Measurements from ENCODE around the gene VIP. TPM values are rescaled to one million over a fixed set of nuclear protein-coding genes. Genes with fewer than 3 reads are reported as not detected.

The VIP gene
- total RNA-seq, 1 donor from 2014 or later, result not detected

DNA sequence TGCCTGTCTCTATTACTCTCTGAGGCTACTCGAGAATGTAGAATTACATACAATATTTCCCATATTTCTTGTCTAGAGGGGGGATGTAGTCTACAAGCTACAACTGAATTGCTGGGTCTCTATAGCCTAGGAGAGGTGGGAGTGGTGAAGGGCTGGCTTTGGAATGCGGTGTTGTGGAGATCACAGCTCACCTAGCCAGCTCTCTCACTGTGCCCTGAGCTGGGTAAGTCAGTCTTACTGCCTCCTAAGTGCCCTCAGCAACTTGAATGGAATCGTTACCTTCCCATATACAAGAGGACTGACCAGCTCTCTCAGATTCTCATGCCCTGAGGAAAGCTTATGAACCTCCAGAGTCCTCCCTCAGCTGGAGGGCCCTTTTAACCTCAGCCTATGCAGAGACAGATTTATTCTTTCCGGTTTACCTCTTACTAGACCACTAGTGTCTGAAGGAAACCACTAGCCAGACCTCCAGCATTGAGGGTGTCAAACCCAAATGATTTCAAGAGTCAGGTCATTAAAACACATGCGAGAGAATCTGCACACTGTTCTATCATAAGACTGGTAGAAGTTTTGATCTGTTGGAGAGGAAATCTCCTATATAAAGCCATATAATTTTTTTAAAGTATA lies 20.6 kb downstream of the VIP start:
- intact Hi-C loops (cut with micrococcal nuclease), result no loop called here
- ATAC-seq (ENCODE audit: low read depth) (no peak), DNase-seq (no peak)
- CTCF ChIA-PET, result no interaction called here
- POLR2A ChIA-PET, result no interaction called here
- TF ChIP-seq, protein P1, sequence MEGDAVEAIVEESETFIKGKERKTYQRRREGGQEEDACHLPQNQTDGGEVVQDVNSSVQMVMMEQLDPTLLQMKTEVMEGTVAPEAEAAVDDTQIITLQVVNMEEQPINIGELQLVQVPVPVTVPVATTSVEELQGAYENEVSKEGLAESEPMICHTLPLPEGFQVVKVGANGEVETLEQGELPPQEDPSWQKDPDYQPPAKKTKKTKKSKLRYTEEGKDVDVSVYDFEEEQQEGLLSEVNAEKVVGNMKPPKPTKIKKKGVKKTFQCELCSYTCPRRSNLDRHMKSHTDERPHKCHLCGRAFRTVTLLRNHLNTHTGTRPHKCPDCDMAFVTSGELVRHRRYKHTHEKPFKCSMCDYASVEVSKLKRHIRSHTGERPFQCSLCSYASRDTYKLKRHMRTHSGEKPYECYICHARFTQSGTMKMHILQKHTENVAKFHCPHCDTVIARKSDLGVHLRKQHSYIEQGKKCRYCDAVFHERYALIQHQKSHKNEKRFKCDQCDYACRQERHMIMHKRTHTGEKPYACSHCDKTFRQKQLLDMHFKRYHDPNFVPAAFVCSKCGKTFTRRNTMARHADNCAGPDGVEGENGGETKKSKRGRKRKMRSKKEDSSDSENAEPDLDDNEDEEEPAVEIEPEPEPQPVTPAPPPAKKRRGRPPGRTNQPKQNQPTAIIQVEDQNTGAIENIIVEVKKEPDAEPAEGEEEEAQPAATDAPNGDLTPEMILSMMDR (IDR thresholded peaks at IDR 0.05), result no peak
- Mint-ChIP-seq H3K4me3 (no peak overlapping the region), H3K4me1 (no peaks in the 10 kb centered on the region), H3K27me3 (no peaks in the 10 kb centered on the region), H3K27ac (no peak overlapping the region), H3K36me3 (ENCODE audit: low read depth) (no peaks in the 10 kb centered on the region), H3K9me3 (no peaks in the 10 kb centered on the region)

DNA sequence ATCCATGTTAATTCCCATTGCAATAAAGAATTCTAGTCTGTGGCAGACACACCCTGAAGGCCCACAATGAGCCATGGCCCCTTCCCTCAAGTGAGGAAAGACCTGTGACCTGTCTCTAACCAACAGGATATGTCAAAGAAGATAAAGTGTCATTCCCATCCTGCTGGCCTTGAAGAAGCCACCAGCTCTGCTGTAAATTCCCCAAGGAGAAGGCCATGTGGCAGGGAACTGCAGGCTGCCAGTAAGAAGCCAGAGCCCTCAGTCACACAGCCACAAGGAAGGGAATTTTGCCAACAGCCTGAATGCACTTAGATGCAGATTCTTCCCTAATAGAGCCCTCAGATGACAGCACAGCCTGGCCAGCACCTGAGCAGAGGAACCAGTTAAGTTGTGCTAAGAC lies 24.8 kb downstream of the VIP start:
- TF ChIP-seq, protein P1 (IDR thresholded peaks at IDR 0.05), result no peak
- Mint-ChIP-seq H3K4me1 (no peaks in the 10 kb centered on the region), H3K9me3 (peaks cover 2% of the 10 kb centered on the region), H3K27ac (no peak overlapping the region), H3K36me3 (ENCODE audit: low read depth) (no peaks in the 10 kb centered on the region), H3K27me3 (no peaks in the 10 kb centered on the region), H3K4me3 (no peak overlapping the region)
- POLR2A ChIA-PET, result no interaction called here
- ATAC-seq (ENCODE audit: low read depth) (no peak), DNase-seq (no peak)
- CTCF ChIA-PET, result no interaction called here
- intact Hi-C loops (cut with micrococcal nuclease), result no loop called here

DNA sequence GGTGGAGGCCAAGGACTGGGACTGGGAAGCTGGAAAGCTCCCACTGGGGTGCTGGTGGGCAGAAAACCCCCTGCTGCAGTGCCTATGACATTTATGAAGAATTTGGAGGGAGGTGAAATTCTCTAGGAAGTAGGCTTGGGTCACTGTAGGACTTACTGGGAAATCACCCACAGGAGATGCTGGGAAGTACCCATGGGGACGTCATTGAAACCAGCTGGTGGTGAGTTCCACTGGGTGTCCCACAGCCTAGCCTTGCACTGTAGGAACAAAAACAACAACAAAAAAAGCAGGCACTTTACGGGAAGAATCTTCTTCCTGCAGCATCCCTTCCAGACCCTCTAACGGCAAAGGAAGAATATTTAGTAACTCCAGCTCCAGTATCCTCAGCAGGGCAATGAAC lies 26.2 kb downstream of the VIP start:
- Mint-ChIP-seq H3K27me3 (no peaks in the 10 kb centered on the region), H3K9me3 (peaks cover 2% of the 10 kb centered on the region), H3K36me3 (ENCODE audit: low read depth) (no peaks in the 10 kb centered on the region), H3K4me1 (no peaks in the 10 kb centered on the region), H3K4me3 (no peak overlapping the region), H3K27ac (no peak overlapping the region)
- CTCF ChIA-PET, result no interaction called here
- TF ChIP-seq, protein P1 (IDR thresholded peaks at IDR 0.05), result no peak
- no peak for ATAC-seq (ENCODE audit: low read depth)
- intact Hi-C loops (cut with micrococcal nuclease), result no loop called here
- no peak for DNase-seq
- POLR2A ChIA-PET, result no interaction called here

DNA sequence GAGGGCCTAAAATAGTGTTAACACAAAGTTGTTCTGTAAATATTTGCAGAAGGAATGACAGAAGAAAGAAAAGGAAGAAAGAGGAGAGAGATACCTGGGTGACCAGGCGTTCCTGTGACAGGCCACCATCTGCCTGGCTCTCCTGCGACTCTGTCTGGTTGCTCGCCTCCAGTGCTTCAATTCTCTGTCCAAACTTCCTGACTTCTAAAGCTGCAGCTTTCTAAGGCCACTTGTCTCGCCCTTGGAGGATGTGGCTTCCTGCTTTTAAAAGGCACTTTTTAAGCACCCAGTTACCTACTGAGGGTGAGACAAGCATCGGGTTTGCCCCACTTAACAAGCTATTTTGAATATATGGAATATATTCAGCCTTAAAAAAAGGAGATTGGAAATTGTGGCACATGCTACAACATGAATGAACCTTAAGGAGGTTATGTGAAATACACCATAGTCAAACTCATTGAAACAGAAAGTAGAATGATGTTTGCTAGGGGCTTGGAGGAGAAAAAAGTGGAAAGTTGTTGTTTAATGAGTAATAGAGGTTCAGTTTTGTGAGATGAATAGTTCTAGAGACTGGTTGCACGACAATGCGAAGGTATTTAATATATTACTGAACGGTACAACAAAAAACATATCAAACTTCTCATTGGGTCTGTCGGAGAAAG lies 32.8 kb downstream of the VIP start:
- no peaks in the 10 kb centered on the region for H3K36me3 Mint-ChIP-seq (ENCODE audit: low read depth)
- peaks cover 2% of the 10 kb centered on the region for H3K9me3 Mint-ChIP-seq
- H3K4me1 Mint-ChIP-seq, result no peaks in the 10 kb centered on the region
- intact Hi-C loops (cut with micrococcal nuclease), result no loop called here
- DNase-seq, result no peak
- no peak overlapping the region for H3K27ac Mint-ChIP-seq
- no peak for ATAC-seq (ENCODE audit: low read depth)
- H3K27me3 Mint-ChIP-seq, result no peaks in the 10 kb centered on the region
- ChIA-PET POLR2A (no interaction called here), CTCF (no interaction called here)
- H3K4me3 Mint-ChIP-seq, result no peak overlapping the region
- TF ChIP-seq, protein P1 (IDR thresholded peaks at IDR 0.05), result no peak

DNA sequence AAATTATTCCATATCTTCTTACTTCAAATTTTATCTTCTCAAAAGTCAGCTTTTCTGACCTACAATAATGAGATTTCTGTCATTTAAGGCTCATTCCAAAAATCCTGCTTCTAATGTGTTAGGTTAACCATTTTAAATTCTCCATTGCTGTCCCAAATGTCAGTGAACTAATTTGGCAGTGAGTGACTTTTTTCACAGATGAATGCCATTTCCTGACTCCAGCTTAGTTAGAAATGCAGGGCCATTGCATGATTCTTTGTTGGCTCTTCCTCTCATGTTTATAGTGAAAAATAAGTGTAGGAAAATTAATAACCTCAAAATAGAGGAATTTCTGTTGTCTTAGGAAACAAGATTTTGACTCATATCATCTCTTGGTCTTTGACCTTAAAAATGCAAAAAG lies 44.1 kb downstream of the VIP start:
- DNase-seq (no peak), ATAC-seq (ENCODE audit: low read depth) (no peak)
- intact Hi-C loops (cut with micrococcal nuclease), result no loop called here
- Mint-ChIP-seq H3K4me1 (no peaks in the 10 kb centered on the region), H3K36me3 (ENCODE audit: low read depth) (no peaks in the 10 kb centered on the region), H3K9me3 (no peaks in the 10 kb centered on the region), H3K4me3 (no peak overlapping the region), H3K27ac (no peak overlapping the region), H3K27me3 (peaks cover 2% of the 10 kb centered on the region)
- ChIA-PET CTCF (no interaction called here), POLR2A (no interaction called here)
- TF ChIP-seq, protein P1 (IDR thresholded peaks at IDR 0.05), result no peak
